Panc1 (cell line): ENCODE data around the gene ZNF785. TPM values are rescaled to one million over a fixed set of nuclear protein-coding genes. Genes with fewer than 3 reads are reported as not detected.

Source experiments
- ATAC-seq: fragments of 200-7000 bp; cut with Tn5 transposase; 2 replicates; pipeline ENCODE4 v1.9.1; 2020; ENCODE audit warnings: mild to moderate bottlenecking, moderate library complexity
- BruUV-seq: library from RNA; stranded (reverse); fragments of 400-500 nt; replicated peaks from 2 replicates; lab custom pipeline; 2021; lab: Mats Ljungman, UMichigan
- CTCF ChIA-PET: fragments of 300-600 bp; sonication (Branson Sonifier 250); formaldehyde crosslinking; loops from one replicate; lab custom pipeline; 2022; ENCODE audit warnings: antibody characterized with exemption; lab: Charles Lee
- POLR2A ChIA-PET: fragments of 300-600 bp; sonication (Branson Sonifier 250); formaldehyde crosslinking; loops from one replicate; lab custom pipeline; 2022; ENCODE audit warnings: antibody characterized with exemption; lab: Charles Lee
- DNase-seq: peaks from one replicate; pipeline ENCODE4 v3.0.0-alpha.2; 2010; ENCODE audit warnings: low read depth, low spot score
- H3K27ac ChIP-seq: 2 replicates; pipeline ENCODE4 v1.5.1; 2011; ENCODE audit warnings: mild to moderate bottlenecking, low read length, inconsistent platforms
- H3K27me3 ChIP-seq: fragments of 200-500 bp; sonication (Bioruptor generic); 2 replicates; pipeline ENCODE4 v1.6.0; 2014; ENCODE audit warnings: low read length, inconsistent platforms; ENCODE audit not compliant: control insufficient read depth, insufficient read depth
- H3K36me3 ChIP-seq: fragments of 200-500 bp; sonication (Bioruptor generic); 2 replicates; pipeline ENCODE4 v1.5.1; 2014; ENCODE audit warnings: inconsistent platforms, mild to moderate bottlenecking, low read length, moderate library complexity; ENCODE audit not compliant: control insufficient read depth, insufficient read depth
- H3K4me1 ChIP-seq: 2 replicates; pipeline ENCODE4 v1.5.1; 2011; ENCODE audit warnings: inconsistent platforms, mild to moderate bottlenecking, low read length, moderate library complexity; ENCODE audit not compliant: control insufficient read depth, insufficient read depth
- H3K4me3 ChIP-seq, 2 experiments: 2 replicates each; pipeline ENCODE4 v1.5.1; 2011 to 2012; ENCODE audit warnings: low read depth in 2 of 2, low read length in 2 of 2, mild to moderate bottlenecking in 2 of 2, inconsistent platforms in 1 of 2, moderate library complexity in 1 of 2
- H3K9me3 ChIP-seq: fragments of 200-500 bp; sonication (Bioruptor generic); 2 replicates; pipeline ENCODE4 v1.5.1; 2014; ENCODE audit warnings: low read depth, mild to moderate bottlenecking, inconsistent platforms, low read length, moderate library complexity; ENCODE audit not compliant: control insufficient read depth, insufficient read depth
- CTCF ChIP-seq: fragments of 450-650 bp; IDR thresholded peaks from 2 replicates; pipeline ENCODE4 v1.5.1; 2017; ENCODE audit warnings: mild to moderate bottlenecking
- POLR2AphosphoS5 ChIP-seq: IDR thresholded peaks from 2 replicates; pipeline ENCODE4 v1.6.1; 2012; ENCODE audit warnings: mild to moderate bottlenecking, low read depth, low read length, moderate library complexity
- REST ChIP-seq, 2 experiments: IDR thresholded peaks; 2 replicates each; pipeline ENCODE4 v1.6.1; 2011 to 2012; ENCODE audit warnings: low read depth in 2 of 2, control low read depth in 1 of 2, low read length in 1 of 2, mild to moderate bottlenecking in 1 of 2, moderate library complexity in 1 of 2; ENCODE audit not compliant: insufficient read depth in 1 of 2
- SIN3A ChIP-seq: IDR thresholded peaks from 2 replicates; pipeline ENCODE4 v1.6.1; 2012; ENCODE audit warnings: low read depth, mild to moderate bottlenecking, low read length, moderate library complexity, borderline replicate concordance; ENCODE audit not compliant: insufficient read depth
- TCF7L2 ChIP-seq: IDR thresholded peaks from 2 replicates; pipeline ENCODE4 v1.6.1; 2011; ENCODE audit warnings: mild to moderate bottlenecking, low read depth, low read length, inconsistent platforms
- in situ Hi-C: cut with HindIII; loops from 2 replicates; pipeline ENCODE4 v1.10.0; 2016; ENCODE audit warnings: low sequenced_read_pairs, low pct_unique_long_range_greater_than_20kb
- intact Hi-C: fragments of 100-400 bp; cut with micrococcal nuclease; formaldehyde crosslinking; loops from one replicate; pipeline ENCODE4 v1.10.0; 2022; ENCODE audit not compliant: unreplicated experiment
- total RNA-seq: library from RNA; stranded (reverse); gene quantifications from one replicate; pipeline ENCODE4 v1.2.1, GENCODE V29; 2021; ENCODE audit not compliant: unreplicated experiment

ZNF785 gene
- total RNA-seq, 1 experiment from 2014 or later, result 6.2 TPM

GRCh38 chr16:30555315-30556124 lies 30.0 kb downstream of the ZNF785 start:
- TF ChIP-seq REST (IDR thresholded peaks at IDR 0.05; ENCODE audit: insufficient read depth in 1 of 2, low read depth in 2 of 2, low read length in 1 of 2) (no peak), SIN3A (no peak), CTCF (no peak), POLR2AphosphoS5 (no peak), TCF7L2 (no peak)
- intact Hi-C loops, result no loop called here
- ATAC-seq, result no peak
- DNase-seq, result no peak
- Histone ChIP-seq H3K4me1 (peaks cover 9% of the 10 kb centered on the region; the same call in 1 of the 2 replicates), H3K27ac (no peak overlapping the region), H3K27me3 (no peaks in the 10 kb centered on the region), H3K9me3 (no peaks in the 10 kb centered on the region), H3K4me3 (no peak overlapping the region), H3K36me3 (no peaks in the 10 kb centered on the region)
- CTCF ChIA-PET, result no interaction called here
- in situ Hi-C loops, result no loop called here
- BruUV-seq, result no TSS peak
- POLR2A ChIA-PET, result no interaction called here

- DNase-seq, result no peak
- TF ChIP-seq TCF7L2, result no peak
- BruUV-seq, result no TSS peak
- Histone ChIP-seq H3K4me3 (no peak overlapping the region), H3K27me3 (no peaks in the 10 kb centered on the region), H3K27ac (no peak overlapping the region), H3K36me3 (no peaks in the 10 kb centered on the region), H3K4me1 (peaks cover 9% of the 10 kb centered on the region; the same call in 1 of the 2 replicates), H3K9me3 (no peaks in the 10 kb centered on the region)
- intact Hi-C loops, result no loop called here
- ATAC-seq, result no peak
- in situ Hi-C loops, result no loop called here
- ChIA-PET CTCF (no interaction called here), POLR2A (no interaction called here)
Observed at GRCh38 chr16:30554557-30555314, 30.8 kb downstream of the ZNF785 start.
